Midbrain (tissue), 1 donor: ENCODE data around the gene FJX1.
"Not testable (repeated sequence)": the region's sequence is repeated elsewhere in the genome, so short reads cannot be mapped to it uniquely, and the experiment has no call there.

Source experiments
- DNase-seq: peaks from one replicate; lab custom pipeline; 2025; lab: John Stamatoyannopoulos, UW

The FJX1 gene

DNA sequence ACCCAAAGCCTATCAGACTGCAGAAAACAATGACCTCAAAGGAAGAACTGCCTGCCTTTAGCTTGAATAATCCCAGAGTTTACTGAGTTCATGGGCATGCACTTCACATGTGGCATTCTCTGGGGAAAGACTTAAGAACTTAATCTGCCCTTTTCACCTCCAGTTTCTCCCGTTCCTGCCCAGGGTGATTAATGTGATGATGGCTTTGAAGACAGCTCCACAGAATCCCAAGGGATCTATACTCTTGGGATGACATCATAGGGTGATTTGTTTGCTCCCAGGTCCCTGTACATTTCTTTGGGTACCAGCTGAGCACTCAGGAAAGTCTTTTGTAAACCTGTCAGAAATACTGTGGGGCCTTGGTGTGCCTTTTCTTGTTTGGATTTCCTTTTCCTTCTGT is 14.0 kb downstream of the FJX1 start:
- DNase-seq = no peak

- no peak for DNase-seq
These were observed 15.7 kb downstream of the FJX1 start for GRCh38 chr11:35633827-35634423.

DNA sequence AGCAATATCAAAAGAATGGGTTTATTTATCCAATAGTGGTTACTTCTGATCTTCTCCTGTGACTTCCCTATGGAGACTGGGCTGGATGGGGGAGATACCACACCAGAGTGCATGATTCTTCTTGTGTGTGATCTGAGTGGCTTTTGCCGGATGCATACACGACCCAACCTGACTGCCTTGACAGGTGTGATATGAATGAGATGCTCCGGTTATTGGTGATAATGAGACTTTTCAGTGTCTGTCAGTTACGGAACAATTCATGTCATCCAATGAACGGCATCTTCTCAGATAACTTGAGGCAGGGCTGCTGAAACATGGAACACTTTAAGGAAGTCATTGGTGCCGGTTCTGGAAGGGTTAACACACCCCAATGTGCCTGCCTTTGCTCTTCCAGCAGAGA is 17.7 kb downstream of the FJX1 start:
- no peak for DNase-seq

DNA sequence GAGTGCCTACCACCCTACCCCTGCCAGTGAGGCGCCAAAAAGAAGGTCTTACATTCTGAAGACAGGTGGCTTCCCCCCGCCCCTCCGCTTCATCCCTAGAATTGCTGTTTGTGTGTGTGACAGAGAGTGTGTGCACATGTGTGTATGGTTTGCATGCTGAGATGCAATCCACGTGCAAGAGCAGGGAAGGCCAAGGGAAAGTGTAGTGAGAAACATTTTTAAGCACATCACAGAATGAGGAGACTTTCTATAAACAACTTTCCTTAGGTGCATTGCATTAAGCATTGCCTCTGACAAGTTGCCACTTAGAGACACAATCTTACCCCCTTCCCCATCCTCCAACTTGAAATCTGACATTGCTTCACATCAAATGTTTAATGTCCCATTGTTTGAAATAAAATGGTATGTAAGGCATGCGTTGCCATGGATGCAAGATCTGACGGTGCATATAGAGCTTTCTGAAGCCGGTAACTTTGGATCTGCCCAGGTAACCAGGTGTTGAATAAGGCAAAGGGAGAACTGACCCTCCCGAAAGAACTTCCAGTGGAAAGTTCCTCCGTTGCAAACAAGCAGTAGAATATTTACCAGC is 21.4 kb downstream of the FJX1 start:
- DNase-seq = no peak

DNA sequence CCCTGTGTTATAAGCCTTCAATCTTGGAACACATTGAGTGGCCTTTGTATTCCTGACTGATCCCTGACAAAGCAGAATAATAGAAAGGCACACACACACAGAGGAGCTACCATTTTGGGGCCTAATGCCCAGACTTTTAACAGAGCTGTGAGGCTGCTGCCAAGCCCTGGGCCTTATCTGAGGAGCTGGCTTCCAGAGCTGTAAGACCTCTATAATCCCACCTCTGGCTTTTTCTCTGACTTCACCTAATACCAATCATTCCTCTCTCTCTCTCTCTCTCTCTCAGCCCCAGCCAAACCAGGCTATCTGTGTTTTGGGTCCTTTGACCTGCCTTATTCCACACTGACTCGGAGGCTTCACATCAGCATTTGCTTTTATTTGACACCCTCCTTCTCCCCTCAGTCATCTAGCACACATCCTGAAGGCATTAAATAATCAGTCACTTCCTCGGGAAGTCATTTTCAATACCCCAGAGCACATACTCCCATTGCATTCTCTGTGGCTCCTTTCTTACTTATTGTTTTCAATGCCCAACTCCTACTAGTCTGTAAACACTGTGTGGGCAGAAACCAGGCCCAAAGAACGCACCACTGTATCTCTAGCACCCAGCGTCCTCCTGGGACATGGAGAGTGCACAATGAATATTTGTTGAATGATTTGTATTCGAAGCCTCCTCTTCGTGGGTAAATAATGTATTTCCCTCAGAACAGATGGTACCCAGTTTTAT is 23.1 kb downstream of the FJX1 start:
- no peak for DNase-seq

DNA sequence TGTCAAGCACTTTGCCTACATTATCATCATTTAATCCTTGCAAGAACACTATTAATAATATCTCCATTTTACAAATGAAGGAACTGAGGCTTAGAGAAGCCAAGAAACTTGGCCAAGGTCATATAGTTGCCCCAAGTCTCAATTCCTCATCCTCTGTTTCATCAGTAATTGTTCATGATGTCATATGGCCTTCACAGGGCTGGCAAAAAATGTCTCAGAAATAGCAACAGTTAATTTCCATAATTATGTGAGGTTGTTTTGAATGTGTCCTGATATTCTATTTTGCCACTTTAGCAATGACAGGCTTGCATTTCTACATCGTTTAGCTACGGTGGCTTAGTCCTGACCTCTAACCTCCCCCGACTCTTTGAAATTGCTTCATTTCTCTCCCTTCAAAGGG is 23.7 kb downstream of the FJX1 start:
- no peak for DNase-seq

- DNase-seq = no peak
These were observed 29.3 kb downstream of the FJX1 start for GRCh38 chr11:35647421-35648093.

DNA sequence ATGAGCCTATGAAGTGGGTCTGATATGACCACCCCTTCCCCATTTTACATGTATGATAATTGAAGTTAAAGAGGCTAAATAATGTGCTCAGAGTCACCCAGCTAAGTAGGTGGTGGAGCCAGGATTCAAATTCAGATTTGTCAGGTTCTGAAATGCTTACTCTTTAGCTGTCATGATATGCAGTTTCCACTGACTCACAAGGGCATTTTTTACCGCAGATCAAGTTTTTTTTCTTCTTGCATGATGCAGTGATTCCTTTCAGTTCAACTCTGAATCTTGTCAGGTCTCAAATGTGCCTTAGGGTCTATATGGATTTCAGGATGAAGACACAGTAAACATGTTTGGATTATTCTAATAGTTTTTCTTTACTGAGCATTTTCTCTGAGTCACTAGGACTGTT is 31.7 kb downstream of the FJX1 start:
- no peak for DNase-seq

DNA sequence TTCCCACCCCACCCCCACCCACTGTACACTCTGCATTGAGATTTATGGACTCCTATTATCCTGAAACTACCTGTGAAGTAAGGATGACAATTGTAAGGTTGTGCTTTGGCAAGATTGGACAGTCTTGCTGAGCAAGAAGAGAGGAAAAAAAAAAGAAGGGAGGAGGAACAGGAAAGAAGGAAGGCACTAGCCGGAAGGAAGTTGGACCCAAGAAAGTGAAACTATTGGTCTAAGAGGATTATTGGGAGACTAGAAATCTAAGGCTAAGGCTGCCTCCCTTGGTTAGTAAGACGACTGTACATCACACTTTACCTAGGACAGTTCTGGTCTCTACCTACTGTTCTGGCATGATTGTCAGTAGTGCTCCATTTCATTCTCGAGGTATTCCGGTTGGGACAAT is 32.2 kb downstream of the FJX1 start:
- DNase-seq = no peak

GRCh38 chr11:35651263-35651662 is 33.0 kb downstream of the FJX1 start:
- DNase-seq = no peak

DNA sequence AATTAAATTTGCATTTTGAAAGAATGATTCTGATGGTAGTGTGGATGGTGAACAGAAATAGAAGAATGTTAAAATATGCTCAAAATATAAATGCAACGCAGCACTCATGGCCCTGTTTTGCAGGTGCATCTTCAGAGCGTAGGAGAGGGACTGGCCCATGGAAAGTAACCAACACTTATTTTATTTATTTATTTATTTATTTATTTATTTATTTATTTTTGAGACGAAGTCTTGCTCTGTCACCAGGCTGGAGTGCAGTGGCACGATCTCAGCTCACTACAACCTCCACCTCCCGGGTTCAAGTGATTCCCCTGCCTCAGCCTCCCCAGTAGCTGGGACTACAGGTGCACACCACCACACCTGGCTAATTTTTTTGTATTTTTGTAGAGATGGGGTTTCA is 34.5 kb downstream of the FJX1 start:
- not testable (repeated sequence) for DNase-seq

- DNase-seq = no peak
These were observed 36.5 kb downstream of the FJX1 start for GRCh38 chr11:35654711-35655110.

DNA sequence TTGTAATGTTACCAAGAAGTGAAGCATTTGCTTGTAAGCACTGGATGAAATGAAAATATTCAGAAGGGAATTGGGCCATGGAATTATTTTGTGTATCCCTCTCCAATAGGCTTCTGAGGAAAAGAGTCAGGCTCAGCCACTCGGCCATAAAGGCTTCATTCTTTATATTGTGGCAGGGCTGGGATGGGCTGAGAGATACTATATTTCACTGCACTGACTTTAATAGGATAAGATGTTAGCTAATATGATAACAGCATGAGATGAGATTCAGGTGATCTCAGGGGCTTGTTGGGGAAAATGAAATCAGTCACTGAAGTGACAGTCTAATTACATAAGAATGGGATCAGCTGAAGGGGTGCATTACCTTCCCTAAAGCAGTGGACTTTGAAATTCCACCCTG is 37.0 kb downstream of the FJX1 start:
- no peak for DNase-seq

GRCh38 chr11:35655856-35656255 is 37.6 kb downstream of the FJX1 start:
- no peak for DNase-seq

DNA sequence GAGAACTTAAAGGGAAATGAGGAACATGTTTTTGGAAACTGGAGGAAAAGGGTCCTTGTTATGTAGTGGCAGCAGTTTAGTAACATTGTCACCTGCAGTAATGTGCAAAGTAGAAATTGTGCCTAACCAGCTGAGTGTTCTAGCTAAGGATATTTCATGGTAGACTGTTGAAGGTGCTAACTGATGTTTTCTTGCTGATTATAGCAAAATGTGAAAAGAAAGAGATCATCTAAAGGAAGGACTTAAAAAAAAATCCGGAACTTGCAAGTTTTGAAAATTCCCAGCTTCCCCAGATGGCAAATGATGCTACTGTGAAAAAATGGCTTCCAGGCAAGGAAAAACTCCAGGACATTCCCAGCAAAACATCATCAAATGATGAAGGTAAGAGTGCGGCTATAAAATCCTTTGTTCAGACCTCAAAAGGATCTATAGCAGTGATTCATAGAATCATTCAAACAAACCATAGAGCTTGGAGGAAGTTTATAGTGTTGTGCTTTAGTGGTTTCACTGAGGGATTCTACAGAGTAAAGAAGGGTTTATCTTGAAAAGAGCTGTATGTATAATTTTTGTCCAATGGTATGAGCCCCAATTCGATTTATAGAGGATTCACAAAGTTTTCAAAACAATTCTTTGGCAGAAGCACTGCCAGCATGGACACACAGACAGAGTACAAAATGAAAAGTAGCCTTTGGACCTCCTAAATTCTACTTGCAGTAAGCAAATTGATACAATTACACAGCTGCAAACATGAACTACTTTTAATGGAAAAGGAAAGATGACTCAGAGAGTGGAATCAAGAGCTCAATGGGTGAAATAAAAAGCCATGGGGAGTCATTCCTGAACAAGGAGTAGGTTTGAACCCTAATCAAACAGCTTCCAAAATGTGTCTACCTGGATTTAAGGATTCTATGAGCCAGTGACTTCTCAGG is 40.0 kb downstream of the FJX1 start:
- no peak for DNase-seq

- no peak for DNase-seq
These were observed 43.3 kb downstream of the FJX1 start for GRCh38 chr11:35661534-35661933.

DNA sequence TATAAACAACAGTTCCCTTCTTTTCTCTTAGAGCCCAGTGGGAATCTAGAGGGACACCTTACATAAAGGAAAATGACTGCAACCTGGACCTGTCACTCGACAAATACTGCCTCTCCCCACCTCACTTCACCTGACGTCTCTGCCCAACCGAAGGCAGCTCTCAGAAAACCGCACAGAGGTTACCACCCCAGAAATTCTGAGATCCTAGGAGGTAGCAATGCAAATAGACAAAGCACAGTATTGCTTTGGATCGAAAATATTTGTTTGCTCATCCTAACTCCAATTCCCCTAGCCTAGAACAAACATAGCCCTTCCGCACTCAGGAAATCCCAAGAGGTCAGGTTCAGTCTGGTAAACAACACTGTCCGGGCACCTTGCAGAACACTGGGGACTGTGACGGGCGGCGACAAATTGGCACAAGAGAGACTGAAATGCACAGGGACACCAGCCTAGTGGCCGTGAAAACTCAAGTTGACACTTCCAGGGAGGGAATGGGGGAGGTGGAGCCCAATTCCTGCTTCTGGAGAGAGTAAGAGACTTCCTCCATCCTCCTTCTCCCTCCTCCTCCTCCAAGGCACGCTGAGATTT is 43.9 kb downstream of the FJX1 start:
- DNase-seq = peak; percentile 84

DNA sequence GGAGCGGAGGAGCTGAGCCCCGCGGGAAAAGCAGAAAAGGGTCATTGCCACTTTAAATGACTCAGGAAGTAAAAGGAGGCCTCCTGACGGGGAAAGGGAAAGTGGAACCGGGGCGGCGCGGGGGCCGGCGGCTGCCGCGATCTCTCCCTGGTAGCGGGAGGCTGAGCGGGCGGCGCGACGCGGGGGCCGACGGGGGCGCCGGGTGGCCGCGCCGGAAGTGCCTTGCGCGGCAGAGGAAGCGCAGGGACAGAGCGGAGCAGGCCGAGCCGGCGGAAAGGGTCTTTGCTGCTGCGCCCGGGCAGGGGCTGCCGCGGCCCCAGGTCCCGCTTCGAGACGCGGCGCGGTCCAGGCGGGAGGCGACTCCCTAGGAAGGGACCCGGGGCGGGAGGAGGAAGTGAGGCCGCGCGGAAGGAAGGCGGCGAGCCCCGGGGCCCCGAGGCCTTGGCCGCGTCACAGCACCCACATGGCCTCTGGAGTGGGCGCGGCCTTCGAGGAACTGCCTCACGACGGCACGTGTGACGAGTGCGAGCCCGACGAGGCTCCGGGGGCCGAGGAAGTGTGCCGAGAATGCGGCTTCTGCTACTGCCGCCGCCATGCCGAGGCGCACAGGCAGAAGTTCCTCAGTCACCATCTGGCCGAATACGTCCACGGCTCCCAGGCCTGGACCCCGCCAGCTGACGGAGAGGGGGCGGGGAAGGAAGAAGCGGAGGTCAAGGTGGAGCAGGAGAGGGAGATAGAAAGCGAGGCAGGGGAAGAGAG is 44.6 kb downstream of the FJX1 start, which contains the start of gene TRIM44:
TRIM44 (plus strand) TSS at position 127 of the 759 bp plus-strand sequence; CDS start at position 464, 337 bp downstream.
- peak; percentile 84 for DNase-seq

DNA sequence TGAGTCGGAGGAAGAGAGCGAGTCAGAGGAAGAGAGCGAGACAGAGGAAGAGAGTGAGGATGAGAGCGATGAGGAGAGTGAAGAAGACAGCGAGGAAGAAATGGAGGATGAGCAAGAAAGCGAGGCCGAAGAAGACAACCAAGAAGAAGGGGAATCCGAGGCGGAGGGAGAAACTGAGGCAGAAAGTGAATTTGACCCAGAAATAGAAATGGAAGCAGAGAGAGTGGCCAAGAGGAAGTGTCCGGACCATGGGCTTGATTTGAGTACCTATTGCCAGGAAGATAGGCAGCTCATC is 45.1 kb downstream of the FJX1 start:
- DNase-seq = no peak

DNA sequence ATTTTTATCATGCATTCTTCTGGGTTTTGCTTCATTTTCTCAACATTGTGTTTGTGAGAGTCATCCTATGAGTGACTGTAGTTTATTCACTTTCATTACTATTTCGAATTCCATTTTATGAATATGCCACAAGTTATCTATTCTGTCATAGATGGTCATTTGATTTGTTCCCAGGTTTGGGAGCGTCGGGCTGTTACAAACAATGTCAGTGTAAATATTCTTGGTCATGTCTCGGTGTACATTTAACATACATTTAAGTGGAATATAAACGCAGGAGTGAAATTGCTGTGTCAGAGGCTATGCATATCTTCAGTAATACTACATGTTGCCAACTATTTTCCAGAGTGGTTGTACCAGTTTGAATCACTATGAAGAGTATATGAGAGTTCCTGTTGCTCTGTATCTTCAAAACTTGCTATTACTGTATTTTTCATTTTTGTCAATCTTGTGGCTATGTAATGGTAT is 46.7 kb downstream of the FJX1 start:
- no peak for DNase-seq

DNA sequence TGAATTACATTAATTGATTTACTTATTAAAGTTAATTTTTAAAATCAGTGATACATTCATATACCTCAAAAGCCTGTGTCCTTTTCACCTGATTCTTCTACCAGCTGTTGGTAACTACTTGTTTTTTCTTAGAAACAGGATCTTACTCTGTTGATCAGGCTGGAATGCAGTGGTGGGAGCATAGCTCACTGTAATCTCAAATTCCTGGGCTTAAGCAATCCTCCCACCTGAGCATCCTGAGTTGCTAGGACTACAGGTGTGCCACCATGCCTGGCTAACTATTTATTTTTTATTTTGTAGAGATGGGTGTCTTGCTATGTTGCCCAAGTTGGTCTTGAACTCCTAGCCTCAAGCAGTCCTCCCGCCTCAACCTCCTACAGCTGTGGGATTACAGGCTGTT is 49.0 kb downstream of the FJX1 start:
- no peak for DNase-seq
